PFSK-1 (cell line): ENCODE measurements around the gene NOTUM.

ENCODE experiments used
- FOXP2 ChIP-seq: optimal IDR thresholded peaks from 2 replicates; pipeline ENCODE3; 2011; ENCODE audit warnings: borderline replicate concordance, control low read depth, inconsistent platforms; ENCODE audit not compliant: insufficient read depth; ENCODE audit errors: extremely low read length, extremely low read depth
- POLR2AphosphoS5 ChIP-seq: IDR thresholded peaks from 2 replicates; pipeline ENCODE4 v1.6.1; 2012; ENCODE audit warnings: low read depth, mild to moderate bottlenecking, control low read depth, low read length, moderate library complexity
- TF ChIP-seq, protein P1 (sequence below), 2 experiments: IDR thresholded peaks; 2 replicates each; pipeline versions ENCODE4 v1.6.1 to v1.8.0; 2011 to 2012; ENCODE audit warnings: low read depth in 2 of 2, low read length in 2 of 2, control low read depth in 1 of 2, inconsistent platforms in 1 of 2, mild to moderate bottlenecking in 1 of 2, moderate library complexity in 1 of 2; ENCODE audit not compliant: insufficient read depth in 1 of 2

DNA sequence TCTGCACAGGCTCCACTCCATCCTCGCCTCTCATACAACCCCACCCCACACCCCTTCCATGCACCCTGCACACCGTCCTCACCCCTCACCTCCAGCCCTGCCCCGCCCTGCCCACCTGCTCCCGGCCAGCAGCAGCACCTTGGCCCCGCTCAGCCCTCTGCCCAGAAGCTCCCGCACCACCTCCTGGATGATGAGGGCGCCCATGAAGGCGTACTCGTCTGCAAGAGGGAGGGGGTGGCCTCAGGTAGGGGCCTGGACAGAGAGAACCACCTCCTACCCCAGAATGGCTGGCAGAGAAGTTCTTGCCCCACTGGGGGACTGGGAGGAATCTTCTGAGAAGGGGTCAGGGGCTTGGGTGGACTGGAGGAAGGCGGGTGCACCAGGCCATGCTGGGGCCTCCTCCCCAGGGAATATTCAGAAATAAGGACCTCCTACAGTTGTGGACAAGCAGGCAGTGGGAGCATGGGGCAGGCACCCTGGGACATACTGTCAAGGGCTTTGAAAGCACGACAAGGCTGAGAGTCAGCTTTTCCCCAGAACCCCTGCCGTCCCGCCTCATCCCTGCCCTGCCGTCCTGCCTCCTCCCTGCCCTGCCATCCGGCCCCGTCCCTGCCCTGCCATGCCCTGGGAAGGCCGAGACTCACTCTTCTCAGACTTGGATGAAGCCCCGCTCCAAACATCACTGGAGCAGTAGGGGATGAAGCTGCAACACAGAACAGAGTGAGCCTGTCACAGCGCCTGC lies 3.1 kb downstream of the NOTUM start:
- TF ChIP-seq, protein P1, sequence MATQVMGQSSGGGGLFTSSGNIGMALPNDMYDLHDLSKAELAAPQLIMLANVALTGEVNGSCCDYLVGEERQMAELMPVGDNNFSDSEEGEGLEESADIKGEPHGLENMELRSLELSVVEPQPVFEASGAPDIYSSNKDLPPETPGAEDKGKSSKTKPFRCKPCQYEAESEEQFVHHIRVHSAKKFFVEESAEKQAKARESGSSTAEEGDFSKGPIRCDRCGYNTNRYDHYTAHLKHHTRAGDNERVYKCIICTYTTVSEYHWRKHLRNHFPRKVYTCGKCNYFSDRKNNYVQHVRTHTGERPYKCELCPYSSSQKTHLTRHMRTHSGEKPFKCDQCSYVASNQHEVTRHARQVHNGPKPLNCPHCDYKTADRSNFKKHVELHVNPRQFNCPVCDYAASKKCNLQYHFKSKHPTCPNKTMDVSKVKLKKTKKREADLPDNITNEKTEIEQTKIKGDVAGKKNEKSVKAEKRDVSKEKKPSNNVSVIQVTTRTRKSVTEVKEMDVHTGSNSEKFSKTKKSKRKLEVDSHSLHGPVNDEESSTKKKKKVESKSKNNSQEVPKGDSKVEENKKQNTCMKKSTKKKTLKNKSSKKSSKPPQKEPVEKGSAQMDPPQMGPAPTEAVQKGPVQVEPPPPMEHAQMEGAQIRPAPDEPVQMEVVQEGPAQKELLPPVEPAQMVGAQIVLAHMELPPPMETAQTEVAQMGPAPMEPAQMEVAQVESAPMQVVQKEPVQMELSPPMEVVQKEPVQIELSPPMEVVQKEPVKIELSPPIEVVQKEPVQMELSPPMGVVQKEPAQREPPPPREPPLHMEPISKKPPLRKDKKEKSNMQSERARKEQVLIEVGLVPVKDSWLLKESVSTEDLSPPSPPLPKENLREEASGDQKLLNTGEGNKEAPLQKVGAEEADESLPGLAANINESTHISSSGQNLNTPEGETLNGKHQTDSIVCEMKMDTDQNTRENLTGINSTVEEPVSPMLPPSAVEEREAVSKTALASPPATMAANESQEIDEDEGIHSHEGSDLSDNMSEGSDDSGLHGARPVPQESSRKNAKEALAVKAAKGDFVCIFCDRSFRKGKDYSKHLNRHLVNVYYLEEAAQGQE (IDR thresholded peaks at IDR 0.05; ENCODE audit: insufficient read depth in 1 of 2, low read depth in 2 of 2, low read length in 2 of 2), result no peak
- TF ChIP-seq POLR2AphosphoS5, result no peak
- TF ChIP-seq FOXP2, result no peak
